PC-3 (cell line): ENCODE data around the gene SLC1A3. TPM values are rescaled to one million over a fixed set of nuclear protein-coding genes. Genes with fewer than 3 reads are reported as not detected.
A peak's percentile ranks its signal among the peaks of the same experiment; 100 is the strongest.

Source experiments
- ATAC-seq: fragments of 200-7000 bp; cut with Tn5 transposase; 2 replicates; pipeline ENCODE4 v1.9.1; 2020; ENCODE audit warnings: mild to moderate bottlenecking, moderate library complexity
- Bru-seq: library from RNA; stranded (reverse); fragments of 400-500 nt; gene quantifications from one replicate; lab custom pipeline; 2021; lab: Mats Ljungman, UMichigan
- BruChase-seq, 2 experiments: library from RNA; stranded (reverse); fragments of 400-500 nt; gene quantifications; one replicate each; lab custom pipeline; 2021; lab: Mats Ljungman, UMichigan
- BruUV-seq: library from RNA; stranded (reverse); fragments of 400-500 nt; replicated peaks from 2 replicates; lab custom pipeline; 2021; lab: Mats Ljungman, UMichigan
- CTCF ChIA-PET: fragments of 300-600 bp; sonication (Branson Sonifier 250); formaldehyde crosslinking; loops from one replicate; lab custom pipeline; 2022; ENCODE audit warnings: antibody characterized with exemption; lab: Charles Lee
- POLR2A ChIA-PET: fragments of 300-600 bp; sonication (Branson Sonifier 250); formaldehyde crosslinking; loops from one replicate; lab custom pipeline; 2022; ENCODE audit warnings: antibody characterized with exemption; ENCODE audit not compliant: unreplicated experiment; lab: Charles Lee
- DNase-seq: peaks from one replicate; pipeline ENCODE4 v3.0.0-alpha.2; 2015
- H2AFZ ChIP-seq: fragments of 300-600 bp; sonication (generic); 2 replicates; pipeline ENCODE4 v1.6.0; 2016; ENCODE audit warnings: antibody characterized with exemption, low read length
- H3F3A ChIP-seq: fragments of 300-600 bp; sonication (generic); one replicate; pipeline ENCODE4 v1.6.0; 2017; ENCODE audit warnings: antibody characterized with exemption, low read length, control low read depth, mild to moderate bottlenecking; ENCODE audit not compliant: unreplicated experiment
- H3K27ac ChIP-seq: fragments of 300-600 bp; sonication (generic); 2 replicates; pipeline ENCODE4 v1.5.1; 2016; ENCODE audit warnings: mild to moderate bottlenecking, low read length
- H3K27me3 ChIP-seq: fragments of 300-600 bp; sonication (generic); 2 replicates; pipeline ENCODE4 v1.6.1; 2016; ENCODE audit warnings: low read length, mixed read lengths
- H3K36me3 ChIP-seq: fragments of 300-600 bp; sonication (generic); 2 replicates; pipeline ENCODE4 v1.6.1; 2016; ENCODE audit warnings: low read depth, mixed run types, low read length, mixed read lengths
- H3K4me1 ChIP-seq: fragments of 300-600 bp; sonication (generic); 2 replicates; pipeline ENCODE4 v1.5.1; 2016; ENCODE audit warnings: low read length; ENCODE audit not compliant: insufficient read depth
- H3K4me2 ChIP-seq: fragments of 300-600 bp; sonication (generic); 2 replicates; pipeline ENCODE4 v1.6.0; 2016; ENCODE audit warnings: low read length
- H3K4me3 ChIP-seq: fragments of 300-600 bp; sonication (generic); 2 replicates; pipeline ENCODE4 v1.5.1; 2016; ENCODE audit warnings: mild to moderate bottlenecking, low read length, mixed read lengths
- H3K79me2 ChIP-seq: fragments of 300-600 bp; sonication (generic); 2 replicates; pipeline ENCODE4 v1.6.1; 2017; ENCODE audit warnings: low read length, mixed read lengths
- H3K9ac ChIP-seq: fragments of 300-600 bp; sonication (generic); 2 replicates; pipeline ENCODE4 v1.6.0; 2016; ENCODE audit warnings: mild to moderate bottlenecking, low read length
- H3K9me2 ChIP-seq: fragments of 300-600 bp; sonication (generic); replicated peaks from 2 replicates; pipeline ENCODE4 v1.6.1; 2016; ENCODE audit warnings: mixed run types, low read length, mixed read lengths
- H3K9me3 ChIP-seq: fragments of 300-600 bp; sonication (generic); 2 replicates; pipeline ENCODE4 v1.6.1; 2016; ENCODE audit warnings: low read length, mixed read lengths
- H4K20me1 ChIP-seq: fragments of 300-600 bp; sonication (generic); 2 replicates; pipeline ENCODE4 v1.6.1; 2016; ENCODE audit warnings: low read length, mixed read lengths
- CTCF ChIP-seq: fragments of 300-600 bp; sonication (generic); conservative IDR thresholded peaks from 2 replicates; pipeline ENCODE4 v1.5.1; 2017; ENCODE audit warnings: antibody characterized with exemption, low read depth, mild to moderate bottlenecking, low read length
- EZH2 ChIP-seq: fragments of 300-600 bp; sonication (generic); IDR thresholded peaks from one replicate; pipeline ENCODE4 v1.6.1; 2017; ENCODE audit warnings: antibody characterized with exemption, mild to moderate bottlenecking, low read length; ENCODE audit not compliant: unreplicated experiment
- EZH2phosphoT487 ChIP-seq: fragments of 300-600 bp; sonication (generic); IDR thresholded peaks from 2 replicates; pipeline ENCODE4 v1.6.1; 2018; ENCODE audit warnings: mild to moderate bottlenecking, antibody characterized with exemption, low read length, borderline replicate concordance
- intact Hi-C: fragments of 100-400 bp; cut with micrococcal nuclease; formaldehyde crosslinking; loops from 2 replicates; pipeline ENCODE4 v1.9.0; 2023
- long read RNA-seq: library from polyadenylated mRNA; unstranded; transcript quantifications from one replicate; pipeline ENCODE4 v2.0.0, GENCODE V29; 2021; ENCODE audit not compliant: unreplicated experiment
- total RNA-seq: library from RNA; depleted of rRNA; stranded (reverse); fragments of >200 nt; gene quantifications from 2 replicates; pipeline ENCODE4 v1.2.3, GENCODE V29; 2014; rRNA removed

Gene SLC1A3
- 23.2 and 24.7 TPM in 2 replicates for total RNA-seq
- percentile 44 among the genes with signal in this experiment for Bru-seq, nascent RNA
- percentile 52 among the genes with signal in this experiment for BruChase-seq, experiment 1, labeled RNA remaining after a 6-hour chase
- percentile 48 among the genes with signal in this experiment for BruChase-seq, experiment 2, labeled RNA remaining after a 2-hour chase
- long read RNA-seq, full-length matches to known transcripts = 8 of 11 reads
- long read RNA-seq, partial matches to known transcripts = 1 of 11 reads
- long read RNA-seq, other reads (novel, unspliced or antisense) = 2 of 11 reads

GRCh38 chr5:36606428-36607113, at the start of gene SLC1A3:
Gene SLC1A3, plus strand, starts transcription at chr5:36606606. Its CDS starts 1,818 bp downstream, at chr5:36608424.
- no peaks in the 10 kb centered on the region for H3F3A ChIP-seq
- H3K27me3 ChIP-seq = peaks cover 26% of the 10 kb centered on the region
- peak within 1 kb of the TSS; percentile 87 for H2AFZ ChIP-seq
- peaks cover 9% of the 10 kb centered on the region; the same call in 1 of the 2 replicates for H3K36me3 ChIP-seq
- TF ChIP-seq CTCF (no peak), EZH2 (peak; percentile 39)
- peaks cover 15% of the 10 kb centered on the region for H3K4me1 ChIP-seq
- H3K4me2 ChIP-seq = peak within 1 kb of the TSS; percentile 87
- H3K9ac ChIP-seq = peak within 1 kb of the TSS; percentile 67
- peak; percentile 97 for ATAC-seq
- BruUV-seq = TSS peak; percentile 84
- peak within 1 kb of the TSS; percentile 66 for H3K27ac ChIP-seq
- peaks cover 27% of the 10 kb centered on the region for H3K79me2 ChIP-seq
- ChIA-PET CTCF (interaction anchor here (0.6 to 2.2 kb wide), 3 partner anchors 9 to 90 kb away, joined by 3 to 5 read pairs (median 3); no protein-coding TSS in a partner anchor), POLR2A (no interaction called here)
- peak; percentile 80 for DNase-seq
- H4K20me1 ChIP-seq = no peaks in the 10 kb centered on the region
- no peaks in the 10 kb centered on the region for H3K9me2 ChIP-seq
- H3K9me3 ChIP-seq = no peaks in the 10 kb centered on the region
- H3K4me3 ChIP-seq = peak within 1 kb of the TSS; percentile 85
- intact Hi-C loops = loop anchor here (1.0 to 5.0 kb wide), 4 partner anchors 50 to 194 kb away; no protein-coding TSS in a partner anchor

DNA sequence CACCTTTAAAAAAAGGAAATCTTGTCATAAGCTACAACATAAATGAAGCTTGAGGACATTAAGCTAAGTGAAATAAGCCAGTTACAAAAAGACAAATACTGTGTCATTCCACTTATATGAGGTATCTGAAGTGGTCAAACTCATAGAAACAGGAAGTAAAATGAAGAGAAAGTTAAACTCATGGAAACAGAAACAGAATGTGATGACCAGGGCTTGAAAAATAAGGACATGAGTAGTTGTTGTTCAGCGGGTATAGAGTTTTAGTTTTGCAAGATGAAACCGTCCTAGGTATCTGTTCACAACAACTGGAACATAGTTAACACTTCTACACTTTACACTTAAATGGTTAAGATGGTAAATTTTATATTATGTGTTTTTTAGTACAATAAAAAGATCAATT, 47.8 kb upstream of the SLC1A3 start:
- Histone ChIP-seq H3K4me1 (no peaks in the 10 kb centered on the region), H3K27ac (no peak overlapping the region)
- CTCF ChIA-PET = no interaction called here

More for the DNA sequence above, 47.8 kb upstream of the SLC1A3 start:
- no peaks in the 10 kb centered on the region for H3K9me3 ChIP-seq
- no peaks in the 10 kb centered on the region for H3K36me3 ChIP-seq
- H2AFZ ChIP-seq = no peak overlapping the region
- intact Hi-C loops = no loop called here
- TF ChIP-seq EZH2 (no peak), EZH2phosphoT487 (no peak), CTCF (no peak)
- ATAC-seq (no peak), DNase-seq (no peak)
- H3F3A ChIP-seq = no peaks in the 10 kb centered on the region
- H3K9ac ChIP-seq = no peak overlapping the region
- H3K79me2 ChIP-seq = no peaks in the 10 kb centered on the region
- no peaks in the 10 kb centered on the region for H3K27me3 ChIP-seq
- no peaks in the 10 kb centered on the region for H4K20me1 ChIP-seq
- no peak overlapping the region for H3K4me2 ChIP-seq
- BruUV-seq = no TSS peak
- no peaks in the 10 kb centered on the region for H3K9me2 ChIP-seq
- H3K4me3 ChIP-seq = no peak overlapping the region
- POLR2A ChIA-PET = no interaction called here
